NK-92 treated with Interleukin-12 subunit alpha and Interleukin-12 subunit beta, amount 100 ng/mL, for 24 hours (cell line): Measurements from ENCODE around the gene ATP4A.

Experiments
- DNase-seq: peaks from one replicate; lab custom pipeline; 2025; lab: John Stamatoyannopoulos, UW

The ATP4A gene

GRCh38 chr19:35549174-35549788, 14.2 kb downstream of the ATP4A start:
- peak; percentile 19 for DNase-seq

GRCh38 chr19:35546532-35546931, 16.9 kb downstream of the ATP4A start:
- no peak for DNase-seq

- DNase-seq: peak; percentile 57
These were observed 17.5 kb downstream of the ATP4A start for GRCh38 chr19:35545855-35546381.

- DNase-seq: peak; percentile 86
These were observed 18.2 kb downstream of the ATP4A start, which contains the start of gene TMEM147 for GRCh38 chr19:35545001-35545854. TSS of gene TMEM147 (plus strand) at chr19:35545626. CDS start at chr19:35545740, 114 bp downstream.

- DNase-seq: no peak
These were observed 19.2 kb downstream of the ATP4A start for GRCh38 chr19:35544110-35544802.

GRCh38 chr19:35543280-35544109, 20.0 kb downstream of the ATP4A start:
- no peak for DNase-seq

- no peak for DNase-seq
These were observed 21.2 kb downstream of the ATP4A start for GRCh38 chr19:35542209-35542608.

GRCh38 chr19:35540356-35540927, 23.0 kb downstream of the ATP4A start:
- no peak for DNase-seq

GRCh38 chr19:35539850-35540249, 23.6 kb downstream of the ATP4A start:
- no peak for DNase-seq

- DNase-seq: no peak
These were observed 24.1 kb downstream of the ATP4A start for GRCh38 chr19:35539314-35539713.

GRCh38 chr19:35534803-35535480, 28.5 kb downstream of the ATP4A start:
- no peak for DNase-seq

GRCh38 chr19:35533822-35534392, 29.6 kb downstream of the ATP4A start:
- DNase-seq: no peak

- no peak for DNase-seq
These were observed 30.1 kb downstream of the ATP4A start, which contains the start of gene GAPDHS for GRCh38 chr19:35533201-35533821. TSS of gene GAPDHS (plus strand) at chr19:35533456. CDS start at chr19:35533528, 72 bp downstream.

GRCh38 chr19:35531291-35531690, 32.2 kb downstream of the ATP4A start:
- no peak for DNase-seq

GRCh38 chr19:35529241-35530218, 33.9 kb downstream of the ATP4A start:
- DNase-seq: no peak

- DNase-seq: no peak
These were observed 35.0 kb downstream of the ATP4A start, which contains the start of gene SBSN for GRCh38 chr19:35528218-35529038. TSS of gene SBSN (minus strand) at chr19:35528311. CDS start at chr19:35528281, 30 bp downstream.

GRCh38 chr19:35525873-35526272, 37.6 kb downstream of the ATP4A start:
- no peak for DNase-seq
